ENCODE results near the gene NDST1. TPM values are rescaled to one million over a fixed set of nuclear protein-coding genes. Genes with fewer than 3 reads are reported as not detected.

NDST1 gene
- total RNA-seq, 4 donors from 2014 or later: 58.3 to 146 (median 72.1) TPM

GRCh38 chr5:150603491-150603890, 95.6 kb downstream of the NDST1 start:
- Histone ChIP-seq H3K27ac (peak overlapping the region in 2 of 4 donors; percentile 9 to 19), H3K4me3 (no peak overlapping the region), H3K4me1 (peaks cover 0 to 24% (median 10%) of the 10 kb centered on the region in 3 donors), H3K27me3 (no peaks in the 10 kb centered on the region), H3K9me3 (no peaks in the 10 kb centered on the region), H3K36me3 (no peaks in the 10 kb centered on the region)
- WGBS, 2 donors (ENCODE audit: low coverage in 1 of 2): 83% methylated on average over 1 of the region's 3 CpGs; no CpG with 5 or more reads in 1 of the 2 donors
- TF ChIP-seq CTCF (IDR thresholded peaks at IDR 0.05) (no peak), POLR2A (IDR thresholded peaks at IDR 0.05) (no peak)
- ATAC-seq: no peak

- Histone ChIP-seq H3K36me3 (no peaks in the 10 kb centered on the region), H3K4me3 (no peak overlapping the region), H3K27me3 (no peaks in the 10 kb centered on the region), H3K27ac (peak overlapping the region in 2 of 4 donors; percentile 9 to 19), H3K9me3 (no peaks in the 10 kb centered on the region), H3K4me1 (peaks cover 0 to 24% (median 10%) of the 10 kb centered on the region in 3 donors)
- 85 to 100% methylated on average over 2 to 3 of the region's 4 CpGs for WGBS, 2 donors (ENCODE audit: low coverage in 1 of 2)
- TF ChIP-seq POLR2A (IDR thresholded peaks at IDR 0.05) (no peak), CTCF (IDR thresholded peaks at IDR 0.05) (no peak), POLR2AphosphoS5 (IDR thresholded peaks at IDR 0.05) (no peak), EP300 (IDR thresholded peaks at IDR 0.05) (no peak)
- ATAC-seq: no peak
These were observed 96.1 kb downstream of the NDST1 start for GRCh38 chr5:150604010-150604409.

- H3K4me3 ChIP-seq: no peak overlapping the region
- peaks cover 0 to 23% (median 11%) of the 10 kb centered on the region in 3 donors for H3K4me1 ChIP-seq
- TF ChIP-seq EP300 (IDR thresholded peaks at IDR 0.05) (no peak), POLR2A (IDR thresholded peaks at IDR 0.05) (no peak), CTCF (IDR thresholded peaks at IDR 0.05) (no peak), POLR2AphosphoS5 (IDR thresholded peaks at IDR 0.05) (no peak)
- WGBS, 2 donors (ENCODE audit: low coverage in 1 of 2): 76 to 80% methylated on average over 1 to 3 of the region's 6 CpGs
- H3K9me3 ChIP-seq: no peaks in the 10 kb centered on the region
- no peaks in the 10 kb centered on the region for H3K36me3 ChIP-seq
- H3K27ac ChIP-seq: no peak overlapping the region
- ATAC-seq: no peak
- no peaks in the 10 kb centered on the region for H3K27me3 ChIP-seq
These were observed 97.0 kb downstream of the NDST1 start for GRCh38 chr5:150604894-150605440.

- H3K4me3 ChIP-seq: no peak overlapping the region
- TF ChIP-seq POLR2AphosphoS5 (IDR thresholded peaks at IDR 0.05): no peak
- H3K4me1 ChIP-seq: peaks cover 0 to 23% (median 9%) of the 10 kb centered on the region in 3 donors
- ATAC-seq: no peak
- H3K9me3 ChIP-seq: no peaks in the 10 kb centered on the region
- H3K27me3 ChIP-seq: no peaks in the 10 kb centered on the region
- WGBS, 2 donors (ENCODE audit: low coverage in 1 of 2): 60 to 70% methylated on average over 1 to 6 of the region's 6 CpGs
- no peaks in the 10 kb centered on the region for H3K36me3 ChIP-seq
- H3K27ac ChIP-seq: no peak overlapping the region
These were observed 97.6 kb downstream of the NDST1 start for GRCh38 chr5:150605546-150605945.

- Histone ChIP-seq H3K27ac (no peak overlapping the region), H3K27me3 (no peaks in the 10 kb centered on the region), H3K4me3 (no peak overlapping the region), H3K36me3 (no peaks in the 10 kb centered on the region), H3K9me3 (no peaks in the 10 kb centered on the region), H3K4me1 (peaks cover 0 to 23% (median 12%) of the 10 kb centered on the region in 3 donors)
- no peak for TF ChIP-seq POLR2A (IDR thresholded peaks at IDR 0.05)
- no peak for TF ChIP-seq CTCF (IDR thresholded peaks at IDR 0.05)
- TF ChIP-seq EP300 (IDR thresholded peaks at IDR 0.05): no peak
- TF ChIP-seq POLR2AphosphoS5 (IDR thresholded peaks at IDR 0.05): no peak
- 75 to 90% methylated on average over 3 of the region's 9 CpGs for whole genome bisulfite sequencing, 2 donors (ENCODE audit: low coverage in 1 of 2)
- no peak for ATAC-seq
These were observed 98.5 kb downstream of the NDST1 start for GRCh38 chr5:150606476-150606875.
